ENCODE results near the gene CTNNAL1.

DNA sequence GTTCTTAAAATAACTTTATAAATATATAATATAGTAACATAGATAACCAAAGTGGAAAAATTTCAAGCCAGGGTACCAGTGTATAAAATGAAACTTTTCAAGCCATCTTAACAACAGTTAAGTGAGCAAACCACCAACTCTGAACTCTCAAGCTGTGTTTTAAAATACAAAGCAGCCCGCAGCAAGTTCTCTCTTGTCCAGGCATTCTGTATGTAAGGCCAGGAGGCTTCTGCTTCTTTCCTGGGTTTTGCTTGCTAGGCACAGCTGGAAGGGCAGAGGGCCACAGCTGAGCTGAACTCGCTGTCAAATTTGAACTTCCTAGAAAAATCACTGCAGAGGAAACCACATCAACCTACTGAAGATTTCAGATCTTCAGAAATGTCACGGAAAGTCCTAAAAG is 6.8 kb upstream of the CTNNAL1 start:
- TF ChIP-seq, protein P1, sequence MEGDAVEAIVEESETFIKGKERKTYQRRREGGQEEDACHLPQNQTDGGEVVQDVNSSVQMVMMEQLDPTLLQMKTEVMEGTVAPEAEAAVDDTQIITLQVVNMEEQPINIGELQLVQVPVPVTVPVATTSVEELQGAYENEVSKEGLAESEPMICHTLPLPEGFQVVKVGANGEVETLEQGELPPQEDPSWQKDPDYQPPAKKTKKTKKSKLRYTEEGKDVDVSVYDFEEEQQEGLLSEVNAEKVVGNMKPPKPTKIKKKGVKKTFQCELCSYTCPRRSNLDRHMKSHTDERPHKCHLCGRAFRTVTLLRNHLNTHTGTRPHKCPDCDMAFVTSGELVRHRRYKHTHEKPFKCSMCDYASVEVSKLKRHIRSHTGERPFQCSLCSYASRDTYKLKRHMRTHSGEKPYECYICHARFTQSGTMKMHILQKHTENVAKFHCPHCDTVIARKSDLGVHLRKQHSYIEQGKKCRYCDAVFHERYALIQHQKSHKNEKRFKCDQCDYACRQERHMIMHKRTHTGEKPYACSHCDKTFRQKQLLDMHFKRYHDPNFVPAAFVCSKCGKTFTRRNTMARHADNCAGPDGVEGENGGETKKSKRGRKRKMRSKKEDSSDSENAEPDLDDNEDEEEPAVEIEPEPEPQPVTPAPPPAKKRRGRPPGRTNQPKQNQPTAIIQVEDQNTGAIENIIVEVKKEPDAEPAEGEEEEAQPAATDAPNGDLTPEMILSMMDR (IDR thresholded peaks at IDR 0.05), result no peak
- TF ChIP-seq POLR2A (IDR thresholded peaks at IDR 0.05), result no peak
